ENCODE measurements around the gene RPL37A.

DNA sequence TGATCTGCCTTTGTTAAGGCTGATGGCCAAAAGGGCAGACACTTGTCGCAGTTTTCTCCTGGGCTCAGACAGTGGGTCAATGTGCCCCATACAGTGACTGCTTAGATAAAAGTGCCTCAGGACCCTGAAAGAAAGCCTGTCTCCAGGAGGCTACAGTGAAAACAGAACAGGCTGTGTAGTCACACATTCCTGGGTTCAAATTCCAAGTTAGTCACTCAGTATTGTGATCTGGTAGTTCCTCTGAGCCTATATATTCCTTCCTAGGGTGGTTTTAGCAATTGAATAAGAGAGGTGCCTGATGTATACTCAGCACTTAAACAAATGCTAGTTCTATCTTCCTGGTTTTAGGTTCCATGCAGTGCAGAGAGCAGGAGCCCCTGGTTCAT, 54.4 kb downstream of the RPL37A start:
- TF ChIP-seq, protein P1, sequence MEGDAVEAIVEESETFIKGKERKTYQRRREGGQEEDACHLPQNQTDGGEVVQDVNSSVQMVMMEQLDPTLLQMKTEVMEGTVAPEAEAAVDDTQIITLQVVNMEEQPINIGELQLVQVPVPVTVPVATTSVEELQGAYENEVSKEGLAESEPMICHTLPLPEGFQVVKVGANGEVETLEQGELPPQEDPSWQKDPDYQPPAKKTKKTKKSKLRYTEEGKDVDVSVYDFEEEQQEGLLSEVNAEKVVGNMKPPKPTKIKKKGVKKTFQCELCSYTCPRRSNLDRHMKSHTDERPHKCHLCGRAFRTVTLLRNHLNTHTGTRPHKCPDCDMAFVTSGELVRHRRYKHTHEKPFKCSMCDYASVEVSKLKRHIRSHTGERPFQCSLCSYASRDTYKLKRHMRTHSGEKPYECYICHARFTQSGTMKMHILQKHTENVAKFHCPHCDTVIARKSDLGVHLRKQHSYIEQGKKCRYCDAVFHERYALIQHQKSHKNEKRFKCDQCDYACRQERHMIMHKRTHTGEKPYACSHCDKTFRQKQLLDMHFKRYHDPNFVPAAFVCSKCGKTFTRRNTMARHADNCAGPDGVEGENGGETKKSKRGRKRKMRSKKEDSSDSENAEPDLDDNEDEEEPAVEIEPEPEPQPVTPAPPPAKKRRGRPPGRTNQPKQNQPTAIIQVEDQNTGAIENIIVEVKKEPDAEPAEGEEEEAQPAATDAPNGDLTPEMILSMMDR (conservative IDR thresholded peaks at IDR 0.05; ENCODE audit: low read depth, low read length), result no peak
- TF ChIP-seq RCOR1 (IDR thresholded peaks at IDR 0.05; ENCODE audit: insufficient replicate concordance, low read length) (no peak), CHD1 (IDR thresholded peaks at IDR 0.05; ENCODE audit: low read depth, low read length) (no peak), MAZ (IDR thresholded peaks at IDR 0.05; ENCODE audit: borderline replicate concordance, low read depth, low read length) (no peak), POLR2A (IDR thresholded peaks at IDR 0.05; ENCODE audit: low read depth, low read length) (no peak), FOS (IDR thresholded peaks at IDR 0.05; ENCODE audit: low read depth, low read length) (no peak), MXI1 (IDR thresholded peaks at IDR 0.05; ENCODE audit: borderline replicate concordance, low read depth, low read length) (no peak), MAFK (IDR thresholded peaks at IDR 0.05; ENCODE audit: low read depth, low read length) (no peak), SMC3 (IDR thresholded peaks at IDR 0.05; ENCODE audit: low read depth, low read length) (no peak), RAD21 (IDR thresholded peaks at IDR 0.05; ENCODE audit: low read length) (no peak)
- TF ChIP-seq, protein P2, sequence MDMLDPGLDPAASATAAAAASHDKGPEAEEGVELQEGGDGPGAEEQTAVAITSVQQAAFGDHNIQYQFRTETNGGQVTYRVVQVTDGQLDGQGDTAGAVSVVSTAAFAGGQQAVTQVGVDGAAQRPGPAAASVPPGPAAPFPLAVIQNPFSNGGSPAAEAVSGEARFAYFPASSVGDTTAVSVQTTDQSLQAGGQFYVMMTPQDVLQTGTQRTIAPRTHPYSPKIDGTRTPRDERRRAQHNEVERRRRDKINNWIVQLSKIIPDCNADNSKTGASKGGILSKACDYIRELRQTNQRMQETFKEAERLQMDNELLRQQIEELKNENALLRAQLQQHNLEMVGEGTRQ (IDR thresholded peaks at IDR 0.05; ENCODE audit: low read depth, low read length), result no peak

All from IMR-90 (cell line).